Gastroesophageal sphincter (tissue), 3 donors: ENCODE results near the gene DSE.

Source experiments
- CTCF ChIP-seq, 4 experiments: fragments of 200-600 bp in 2 of 4; fragments of 450-650 bp in 2 of 4; sonication (generic) in 1 of 4; IDR thresholded peaks; one replicate each; pipeline ENCODE4 v1.5.1; 2017 to 2019; ENCODE audit warnings: antibody characterized with exemption in 4 of 4, mild to moderate bottlenecking in 2 of 4, moderate library complexity in 2 of 4
- POLR2A ChIP-seq, 2 donors: fragments of 450-650 bp; IDR thresholded peaks; one replicate each; pipeline ENCODE4 v1.6.1; 2017; ENCODE audit warnings: antibody characterized with exemption in 2 of 2, mild to moderate bottlenecking in 2 of 2, moderate library complexity in 1 of 2
- POLR2AphosphoS5 ChIP-seq: sonication (generic); formaldehyde crosslinking; IDR thresholded peaks from one replicate; pipeline ENCODE4 v1.6.1; 2017; ENCODE audit warnings: antibody characterized with exemption

- no peak for TF ChIP-seq POLR2AphosphoS5
- TF ChIP-seq CTCF (IDR thresholded peaks at IDR 0.05): no peak
- no peak for TF ChIP-seq POLR2A (IDR thresholded peaks at IDR 0.05)
These were observed 102.0 kb downstream of the DSE start for GRCh38 chr6:116472706-116473105.
